ENCODE data around the gene PPP2R2C.

The PPP2R2C gene

GRCh38 chr4:6500481-6501140 lies 28.2 kb upstream of the PPP2R2C start:
- DNase-seq (ENCODE audit: insufficient read length, low spot score): no peak
- TF ChIP-seq POLR2A (IDR thresholded peaks at IDR 0.05; ENCODE audit: low read depth, low read length): no peak
- no peak for FAIRE-seq

- no peak for FAIRE-seq
- no peak for TF ChIP-seq POLR2A (IDR thresholded peaks at IDR 0.05; ENCODE audit: low read depth, low read length)
- no peak for DNase-seq (ENCODE audit: insufficient read length, low spot score)
Observed at GRCh38 chr4:6499238-6499600, 26.8 kb upstream of the PPP2R2C start.

- no peak for TF ChIP-seq POLR2A (IDR thresholded peaks at IDR 0.05; ENCODE audit: low read depth, low read length)
- FAIRE-seq (no peak), DNase-seq (ENCODE audit: insufficient read length, low spot score) (no peak)
Observed at GRCh38 chr4:6498511-6499237, 26.3 kb upstream of the PPP2R2C start.

GRCh38 chr4:6497796-6498195 lies 25.4 kb upstream of the PPP2R2C start:
- DNase-seq (ENCODE audit: insufficient read length, low spot score) (no peak), FAIRE-seq (no peak)
- no peak for TF ChIP-seq POLR2A (IDR thresholded peaks at IDR 0.05; ENCODE audit: low read depth, low read length)

GRCh38 chr4:6495736-6496135 lies 23.3 kb upstream of the PPP2R2C start:
- no peak for TF ChIP-seq POLR2A (IDR thresholded peaks at IDR 0.05; ENCODE audit: low read depth, low read length)
- DNase-seq (ENCODE audit: insufficient read length, low spot score) (no peak), FAIRE-seq (no peak)

- TF ChIP-seq POLR2A (IDR thresholded peaks at IDR 0.05; ENCODE audit: low read depth, low read length): no peak
- DNase-seq (ENCODE audit: insufficient read length, low spot score) (no peak), FAIRE-seq (no peak)
Observed at GRCh38 chr4:6495296-6495590, 22.8 kb upstream of the PPP2R2C start.

- DNase-seq (ENCODE audit: insufficient read length, low spot score) (no peak), FAIRE-seq (no peak)
- no peak for TF ChIP-seq POLR2A (IDR thresholded peaks at IDR 0.05; ENCODE audit: low read depth, low read length)
Observed at GRCh38 chr4:6494431-6495295, 22.2 kb upstream of the PPP2R2C start.

- FAIRE-seq (no peak), DNase-seq (ENCODE audit: insufficient read length, low spot score) (no peak)
- TF ChIP-seq POLR2A (IDR thresholded peaks at IDR 0.05; ENCODE audit: low read depth, low read length): no peak
Observed at GRCh38 chr4:6493658-6494304, 21.4 kb upstream of the PPP2R2C start.

- TF ChIP-seq POLR2A (IDR thresholded peaks at IDR 0.05; ENCODE audit: low read depth, low read length): no peak
- DNase-seq (ENCODE audit: insufficient read length, low spot score) (no peak), FAIRE-seq (no peak)
Observed at GRCh38 chr4:6492861-6493657, 20.6 kb upstream of the PPP2R2C start.

- FAIRE-seq: no peak
Observed at GRCh38 chr4:6492027-6492590, 19.7 kb upstream of the PPP2R2C start.

GRCh38 chr4:6491235-6491634 lies 18.8 kb upstream of the PPP2R2C start:
- TF ChIP-seq POLR2A (IDR thresholded peaks at IDR 0.05; ENCODE audit: low read depth, low read length): no peak
- no peak for DNase-seq (ENCODE audit: insufficient read length, low spot score)
- FAIRE-seq: no peak

More at GRCh38 chr4:6492027-6492590, 19.7 kb upstream of the PPP2R2C start:
- TF ChIP-seq POLR2A (IDR thresholded peaks at IDR 0.05; ENCODE audit: low read depth, low read length): no peak
- no peak for DNase-seq (ENCODE audit: insufficient read length, low spot score)

- FAIRE-seq (no peak), DNase-seq (ENCODE audit: insufficient read length, low spot score) (no peak)
- no peak for TF ChIP-seq POLR2A (IDR thresholded peaks at IDR 0.05; ENCODE audit: low read depth, low read length)
Observed at GRCh38 chr4:6489927-6490326, 17.5 kb upstream of the PPP2R2C start.

GRCh38 chr4:6487466-6487865 lies 15.1 kb upstream of the PPP2R2C start:
- FAIRE-seq (no peak), DNase-seq (ENCODE audit: insufficient read length, low spot score) (no peak)
- TF ChIP-seq POLR2A (IDR thresholded peaks at IDR 0.05; ENCODE audit: low read depth, low read length): no peak

All from H54 (cell line).